ENCODE data around the gene TTLL11. TPM values are rescaled to one million over a fixed set of nuclear protein-coding genes. Genes with fewer than 3 reads are reported as not detected.

TTLL11 gene
- polyA plus RNA-seq, 4 donors, result 3.2 to 4.8 (median 3.9) TPM

- no peak overlapping the region for H3K4me3 ChIP-seq (ENCODE audit: low read depth in 1 of 3, low read length in 3 of 3)
Observed at GRCh38 chr9:121915304-121915625, 177.8 kb downstream of the TTLL11 start.

DNA sequence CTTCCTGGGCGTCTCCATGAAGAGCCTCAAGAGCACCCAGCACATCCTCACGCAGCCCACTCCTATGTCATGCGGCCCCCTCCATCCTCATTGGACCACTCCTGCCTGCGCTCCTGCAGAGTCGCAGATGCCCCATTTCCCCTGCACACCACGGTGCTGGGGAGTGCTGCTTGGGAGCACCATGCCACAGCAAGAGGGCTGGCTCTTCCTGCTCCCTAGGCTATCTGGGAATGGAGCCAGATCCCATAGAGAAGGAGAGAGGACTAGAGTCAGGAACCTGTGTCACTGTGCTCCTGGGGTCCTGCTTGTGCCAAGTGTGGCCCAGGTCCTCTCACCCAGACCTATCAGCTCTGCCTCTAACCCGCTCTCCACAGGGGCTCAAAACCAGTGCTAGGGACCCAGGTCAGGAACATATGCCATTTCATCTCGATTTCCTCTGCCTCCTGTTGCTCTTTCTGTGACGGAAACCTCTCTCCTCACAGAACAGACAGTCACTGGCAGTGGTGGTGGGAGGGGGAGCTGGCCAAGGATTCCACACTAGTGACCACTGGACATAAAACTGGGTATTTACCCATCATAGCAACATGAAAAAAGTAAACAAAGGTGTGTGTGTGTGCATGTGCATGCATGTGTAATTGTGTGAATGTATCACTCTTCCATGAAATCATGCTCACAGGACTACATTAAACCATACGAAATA lies 178.4 kb downstream of the TTLL11 start:
- no peaks in the 10 kb centered on the region for H3K36me3 ChIP-seq (ENCODE audit: control insufficient read depth in 3 of 3, insufficient read depth in 2 of 3, low read depth in 1 of 3, low read length in 3 of 3)
- FAIRE-seq (no peak), DNase-seq (no peak)
- H3K4me1 ChIP-seq (ENCODE audit: control insufficient read depth in 3 of 3, insufficient read depth in 2 of 3, low read depth in 1 of 3, low read length in 2 of 3), result no peaks in the 10 kb centered on the region
- no peak overlapping the region for H3K4me3 ChIP-seq (ENCODE audit: low read depth in 1 of 3, low read length in 3 of 3)
- H3K9me3 ChIP-seq (ENCODE audit: control insufficient read depth in 2 of 2, insufficient read depth in 1 of 2, low read depth in 1 of 2, low read length in 1 of 2), result no peaks in the 10 kb centered on the region
- H3K27me3 ChIP-seq (ENCODE audit: control insufficient read depth in 3 of 3, insufficient read depth in 3 of 3, low read length in 3 of 3), result no peaks in the 10 kb centered on the region
- H3K27ac ChIP-seq (ENCODE audit: low read depth in 1 of 3, low read length in 2 of 3), result no peak overlapping the region
- 79 to 92% (median 83%) methylated on average over 10 of the region's 10 CpGs for WGBS, 3 donors

More at GRCh38 chr9:121915304-121915625, 177.8 kb downstream of the TTLL11 start:
- FAIRE-seq, result no peak
- H3K36me3 ChIP-seq (ENCODE audit: control insufficient read depth in 3 of 3, insufficient read depth in 2 of 3, low read depth in 1 of 3, low read length in 3 of 3), result no peaks in the 10 kb centered on the region
- no peaks in the 10 kb centered on the region for H3K27me3 ChIP-seq (ENCODE audit: control insufficient read depth in 3 of 3, insufficient read depth in 3 of 3, low read length in 3 of 3)
- WGBS, 3 donors, result 85 to 96% (median 92%) methylated on average over 4 of the region's 4 CpGs
- no peak for DNase-seq
- H3K9me3 ChIP-seq (ENCODE audit: control insufficient read depth in 2 of 2, insufficient read depth in 1 of 2, low read depth in 1 of 2, low read length in 1 of 2), result no peaks in the 10 kb centered on the region
- H3K4me1 ChIP-seq (ENCODE audit: control insufficient read depth in 3 of 3, insufficient read depth in 2 of 3, low read depth in 1 of 3, low read length in 2 of 3), result no peaks in the 10 kb centered on the region
- no peak overlapping the region for H3K27ac ChIP-seq (ENCODE audit: low read depth in 1 of 3, low read length in 2 of 3)

GRCh38 chr9:121914017-121914595 lies 179.0 kb downstream of the TTLL11 start:
- H3K27me3 ChIP-seq (ENCODE audit: control insufficient read depth in 3 of 3, insufficient read depth in 3 of 3, low read length in 3 of 3), result no peaks in the 10 kb centered on the region
- H3K36me3 ChIP-seq (ENCODE audit: control insufficient read depth in 3 of 3, insufficient read depth in 2 of 3, low read depth in 1 of 3, low read length in 3 of 3), result no peaks in the 10 kb centered on the region
- no peaks in the 10 kb centered on the region for H3K4me1 ChIP-seq (ENCODE audit: control insufficient read depth in 3 of 3, insufficient read depth in 2 of 3, low read depth in 1 of 3, low read length in 2 of 3)
- FAIRE-seq (no peak), DNase-seq (peak in 1 of 2 donors; percentile 80)
- WGBS, 3 donors, result 59 to 73% (median 69%) methylated on average over 6 of the region's 6 CpGs
- no peak overlapping the region for H3K4me3 ChIP-seq (ENCODE audit: low read depth in 1 of 3, low read length in 3 of 3)
- no peak overlapping the region for H3K27ac ChIP-seq (ENCODE audit: low read depth in 1 of 3, low read length in 2 of 3)
- no peaks in the 10 kb centered on the region for H3K9me3 ChIP-seq (ENCODE audit: control insufficient read depth in 2 of 2, insufficient read depth in 1 of 2, low read depth in 1 of 2, low read length in 1 of 2)

DNA sequence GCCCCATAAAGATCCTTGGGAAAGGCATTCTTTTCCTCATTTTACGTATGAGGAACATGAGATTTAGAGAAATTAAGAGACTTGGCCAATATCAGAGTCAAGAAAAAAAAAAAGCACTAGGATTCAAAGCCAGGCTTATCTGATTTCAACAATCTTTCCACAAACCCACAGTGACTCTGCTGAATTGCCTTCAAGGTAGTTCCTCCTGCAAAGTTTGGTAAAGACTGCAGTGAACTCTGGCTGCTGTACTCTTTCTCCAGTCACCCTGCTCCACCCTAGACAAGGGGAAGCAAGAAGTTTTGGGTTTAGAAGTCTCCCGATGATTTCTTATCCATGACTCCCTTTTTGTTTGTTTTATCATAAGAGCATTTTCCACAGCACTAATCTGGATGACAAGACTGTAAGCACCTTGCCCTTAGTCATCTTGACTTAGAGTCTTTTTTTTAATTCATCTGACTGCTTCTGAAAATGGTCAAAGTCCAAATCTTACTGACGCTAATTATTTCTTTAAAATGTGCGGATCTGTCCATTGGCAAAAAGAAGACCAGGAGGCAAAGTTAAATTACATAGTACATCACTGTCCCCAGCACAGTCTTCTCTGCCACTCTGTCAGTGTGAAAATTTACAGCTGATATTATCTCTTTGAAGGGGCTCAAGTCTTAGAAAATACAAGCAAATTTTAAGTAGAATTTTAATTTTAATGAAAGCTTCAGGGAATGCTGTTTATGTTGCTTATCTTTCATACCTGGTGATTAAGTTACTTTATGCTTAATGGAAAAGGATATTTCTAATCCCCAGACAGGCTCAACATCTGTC lies 180.1 kb downstream of the TTLL11 start:
- DNase-seq (peak in 1 of 2 donors; percentile 18), FAIRE-seq (no peak)
- WGBS, 3 donors, result 36 to 60% (median 44%) methylated on average over 4 of the region's 4 CpGs
- Histone ChIP-seq H3K9me3 (ENCODE audit: control insufficient read depth in 2 of 2, insufficient read depth in 1 of 2, low read depth in 1 of 2, low read length in 1 of 2) (no peaks in the 10 kb centered on the region), H3K36me3 (ENCODE audit: control insufficient read depth in 3 of 3, insufficient read depth in 2 of 3, low read depth in 1 of 3, low read length in 3 of 3) (no peaks in the 10 kb centered on the region), H3K4me3 (ENCODE audit: low read depth in 1 of 3, low read length in 3 of 3) (no peak overlapping the region), H3K27ac (ENCODE audit: low read depth in 1 of 3, low read length in 2 of 3) (no peak overlapping the region), H3K27me3 (ENCODE audit: control insufficient read depth in 3 of 3, insufficient read depth in 3 of 3, low read length in 3 of 3) (peaks cover 0 to 2% (median 0%) of the 10 kb centered on the region in 3 donors), H3K4me1 (ENCODE audit: control insufficient read depth in 3 of 3, insufficient read depth in 2 of 3, low read depth in 1 of 3, low read length in 2 of 3) (no peaks in the 10 kb centered on the region)

- H3K36me3 ChIP-seq (ENCODE audit: control insufficient read depth in 3 of 3, insufficient read depth in 2 of 3, low read depth in 1 of 3, low read length in 3 of 3), result no peaks in the 10 kb centered on the region
- no peak overlapping the region for H3K4me3 ChIP-seq (ENCODE audit: low read depth in 1 of 3, low read length in 3 of 3)
- no peaks in the 10 kb centered on the region for H3K9me3 ChIP-seq (ENCODE audit: control insufficient read depth in 2 of 2, insufficient read depth in 1 of 2, low read depth in 1 of 2, low read length in 1 of 2)
- H3K4me1 ChIP-seq (ENCODE audit: control insufficient read depth in 3 of 3, insufficient read depth in 2 of 3, low read depth in 1 of 3, low read length in 2 of 3), result no peaks in the 10 kb centered on the region
- peaks cover 0 to 2% (median 0%) of the 10 kb centered on the region in 3 donors for H3K27me3 ChIP-seq (ENCODE audit: control insufficient read depth in 3 of 3, insufficient read depth in 3 of 3, low read length in 3 of 3)
- 61 to 88% (median 71%) methylated on average over 4 of the region's 4 CpGs for WGBS, 3 donors
- FAIRE-seq (no peak), DNase-seq (no peak)
- H3K27ac ChIP-seq (ENCODE audit: low read depth in 1 of 3, low read length in 2 of 3), result no peak overlapping the region
Observed at GRCh38 chr9:121910491-121911040, 182.5 kb downstream of the TTLL11 start.

- Histone ChIP-seq H3K36me3 (ENCODE audit: control insufficient read depth in 3 of 3, insufficient read depth in 2 of 3, low read depth in 1 of 3, low read length in 3 of 3) (no peaks in the 10 kb centered on the region), H3K9me3 (ENCODE audit: control insufficient read depth in 2 of 2, insufficient read depth in 1 of 2, low read depth in 1 of 2, low read length in 1 of 2) (no peaks in the 10 kb centered on the region), H3K4me3 (ENCODE audit: low read depth in 1 of 3, low read length in 3 of 3) (no peak overlapping the region), H3K27me3 (ENCODE audit: control insufficient read depth in 3 of 3, insufficient read depth in 3 of 3, low read length in 3 of 3) (peaks cover 0 to 2% (median 0%) of the 10 kb centered on the region in 3 donors), H3K4me1 (ENCODE audit: control insufficient read depth in 3 of 3, insufficient read depth in 2 of 3, low read depth in 1 of 3, low read length in 2 of 3) (no peaks in the 10 kb centered on the region), H3K27ac (ENCODE audit: low read depth in 1 of 3, low read length in 2 of 3) (no peak overlapping the region)
- no peak for FAIRE-seq
- DNase-seq, result no peak
- WGBS, 3 donors, result 64 to 69% (median 69%) methylated on average over 5 of the region's 5 CpGs
Observed at GRCh38 chr9:121909111-121909510, 184.0 kb downstream of the TTLL11 start.

DNA sequence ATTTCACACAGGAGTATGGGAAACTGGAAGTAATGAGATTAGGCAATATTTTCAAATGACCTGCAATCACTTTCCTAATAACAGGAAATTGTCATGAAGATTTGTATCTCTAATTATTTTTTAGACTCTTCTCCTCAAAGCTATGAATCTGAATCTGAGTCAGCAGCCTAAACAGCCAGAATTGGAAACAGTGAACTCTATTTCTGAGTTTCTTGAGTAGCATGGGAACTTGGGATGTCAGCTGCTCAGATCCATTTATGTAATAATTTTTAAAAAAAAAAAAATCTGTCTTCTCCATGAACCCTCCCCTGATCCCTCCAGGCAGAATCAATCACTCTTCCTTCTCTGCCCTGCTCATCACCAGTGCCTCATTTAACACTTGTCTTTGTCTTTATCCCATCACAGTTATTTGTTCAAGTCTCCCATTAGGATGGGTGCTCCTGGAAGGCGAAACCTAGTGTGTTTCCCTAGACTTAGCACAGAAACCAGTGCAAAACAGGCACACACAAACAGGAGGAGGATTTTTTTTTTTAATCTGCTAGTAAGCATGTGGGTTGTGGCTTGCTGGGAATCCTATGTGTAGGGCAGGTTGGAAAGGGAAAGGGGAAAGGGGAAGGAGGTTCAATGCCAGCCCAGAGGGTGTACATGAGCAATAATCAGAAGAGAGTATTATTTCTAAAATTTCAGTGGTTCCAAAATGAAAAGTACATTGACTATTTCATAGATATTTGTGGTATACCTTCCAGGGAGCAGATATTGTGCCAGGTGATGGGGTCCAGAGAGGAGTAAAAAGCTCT lies 186.8 kb downstream of the TTLL11 start:
- Histone ChIP-seq H3K4me3 (ENCODE audit: low read depth in 1 of 3, low read length in 3 of 3) (no peak overlapping the region), H3K27ac (ENCODE audit: low read depth in 1 of 3, low read length in 2 of 3) (no peak overlapping the region), H3K36me3 (ENCODE audit: control insufficient read depth in 3 of 3, insufficient read depth in 2 of 3, low read depth in 1 of 3, low read length in 3 of 3) (no peaks in the 10 kb centered on the region), H3K9me3 (ENCODE audit: control insufficient read depth in 2 of 2, insufficient read depth in 1 of 2, low read depth in 1 of 2, low read length in 1 of 2) (no peaks in the 10 kb centered on the region), H3K4me1 (ENCODE audit: control insufficient read depth in 3 of 3, insufficient read depth in 2 of 3, low read depth in 1 of 3, low read length in 2 of 3) (peaks cover 0 to 5% (median 1%) of the 10 kb centered on the region in 3 donors), H3K27me3 (ENCODE audit: control insufficient read depth in 3 of 3, insufficient read depth in 3 of 3, low read length in 3 of 3) (peaks cover 0 to 2% (median 0%) of the 10 kb centered on the region in 3 donors)
- DNase-seq (no peak), FAIRE-seq (no peak)
- 84 to 94% (median 91%) methylated on average over 1 of the region's 1 CpG for WGBS, 3 donors
